ENCODE measurements around the gene SPOCK2. TPM values are rescaled to one million over a fixed set of nuclear protein-coding genes. Genes with fewer than 3 reads are reported as not detected.
"Not testable (repeated sequence)": the region's sequence is repeated elsewhere in the genome, so short reads cannot be mapped to it uniquely, and the experiment has no call there.

The SPOCK2 gene
- total and polyA plus RNA-seq, 8 donors = 4.5 to 107 (median 8.7) TPM

DNA sequence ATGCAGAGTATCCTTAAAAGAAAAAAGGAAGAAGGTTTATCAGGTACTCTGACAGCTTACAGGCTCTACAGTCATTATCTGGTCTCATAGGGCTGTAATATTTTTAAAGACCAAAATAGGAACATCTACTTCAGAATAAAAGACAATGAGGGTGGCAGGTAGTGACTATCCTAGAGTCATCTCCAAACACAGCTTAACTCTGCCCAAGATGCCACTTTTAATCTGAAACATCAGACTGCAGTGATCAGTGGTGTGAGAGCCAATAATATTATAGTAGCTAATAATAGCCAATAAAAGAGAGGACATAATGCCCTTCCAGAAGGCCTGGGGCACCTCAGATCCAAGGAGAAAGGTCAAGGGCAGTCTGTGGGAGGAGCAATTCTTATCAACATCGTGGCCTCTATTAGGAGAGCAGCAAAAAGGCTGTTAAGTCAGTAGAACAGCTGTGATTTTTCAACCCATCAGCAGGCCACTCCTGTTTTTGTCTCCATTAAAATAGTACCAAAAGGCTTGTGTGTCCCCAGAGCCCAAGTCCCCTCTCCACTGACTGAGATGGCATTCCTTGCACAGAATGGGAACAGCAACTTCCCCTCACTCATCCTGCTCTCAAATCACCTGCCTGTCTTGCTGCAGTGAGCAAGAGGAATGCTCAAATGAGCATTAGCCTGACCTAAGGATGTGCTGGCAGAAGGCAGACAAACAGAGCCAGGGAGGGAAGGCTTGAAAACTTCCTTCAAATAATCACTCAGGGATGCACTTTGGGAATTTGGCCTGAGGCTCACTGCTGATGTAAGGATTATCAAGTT lies 20.7 kb upstream of the SPOCK2 start:
- Histone ChIP-seq H3K9me3 (no peaks in the 10 kb centered on the region), H3K27ac (peak overlapping the region in 1 of 2 donors; percentile 15), H3K27me3 (no peaks in the 10 kb centered on the region), H3K4me3 (no peak overlapping the region), H3K36me3 (no peaks in the 10 kb centered on the region), H3K4me1 (no peaks in the 10 kb centered on the region)
- ATAC-seq = no peak
- intact Hi-C loops (cut with DNase I) = no loop called here
- DNase-seq = no peak
- TF ChIP-seq, protein P1, sequence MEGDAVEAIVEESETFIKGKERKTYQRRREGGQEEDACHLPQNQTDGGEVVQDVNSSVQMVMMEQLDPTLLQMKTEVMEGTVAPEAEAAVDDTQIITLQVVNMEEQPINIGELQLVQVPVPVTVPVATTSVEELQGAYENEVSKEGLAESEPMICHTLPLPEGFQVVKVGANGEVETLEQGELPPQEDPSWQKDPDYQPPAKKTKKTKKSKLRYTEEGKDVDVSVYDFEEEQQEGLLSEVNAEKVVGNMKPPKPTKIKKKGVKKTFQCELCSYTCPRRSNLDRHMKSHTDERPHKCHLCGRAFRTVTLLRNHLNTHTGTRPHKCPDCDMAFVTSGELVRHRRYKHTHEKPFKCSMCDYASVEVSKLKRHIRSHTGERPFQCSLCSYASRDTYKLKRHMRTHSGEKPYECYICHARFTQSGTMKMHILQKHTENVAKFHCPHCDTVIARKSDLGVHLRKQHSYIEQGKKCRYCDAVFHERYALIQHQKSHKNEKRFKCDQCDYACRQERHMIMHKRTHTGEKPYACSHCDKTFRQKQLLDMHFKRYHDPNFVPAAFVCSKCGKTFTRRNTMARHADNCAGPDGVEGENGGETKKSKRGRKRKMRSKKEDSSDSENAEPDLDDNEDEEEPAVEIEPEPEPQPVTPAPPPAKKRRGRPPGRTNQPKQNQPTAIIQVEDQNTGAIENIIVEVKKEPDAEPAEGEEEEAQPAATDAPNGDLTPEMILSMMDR (IDR thresholded peaks at IDR 0.05) = no peak

DNA sequence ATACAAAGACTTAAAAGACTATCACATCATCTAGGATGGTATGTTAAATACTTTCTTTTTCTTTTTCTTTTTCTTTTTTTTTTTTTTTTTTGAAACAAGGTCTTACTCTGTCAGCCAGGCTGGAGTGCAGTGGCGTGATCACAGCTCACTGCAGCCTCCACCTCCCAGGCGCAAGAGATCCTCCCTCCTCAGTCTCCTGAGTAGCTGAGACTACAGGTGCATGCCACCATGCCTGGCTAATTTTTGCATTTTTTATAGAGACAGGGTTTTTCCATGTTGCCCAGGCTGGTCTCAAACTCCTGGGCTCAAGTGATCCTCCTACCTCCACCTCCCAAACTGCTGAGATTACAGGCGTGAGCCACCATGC lies 19.6 kb upstream of the SPOCK2 start:
- H3K27ac ChIP-seq = peak overlapping the region in 1 of 2 donors; percentile 49
- DNase-seq; H3K36me3 ChIP-seq; H3K9me3 ChIP-seq; H3K4me1 ChIP-seq; H3K27me3 ChIP-seq; H3K4me3 ChIP-seq; ATAC-seq; intact Hi-C loops (cut with DNase I): not testable (repeated sequence)

DNA sequence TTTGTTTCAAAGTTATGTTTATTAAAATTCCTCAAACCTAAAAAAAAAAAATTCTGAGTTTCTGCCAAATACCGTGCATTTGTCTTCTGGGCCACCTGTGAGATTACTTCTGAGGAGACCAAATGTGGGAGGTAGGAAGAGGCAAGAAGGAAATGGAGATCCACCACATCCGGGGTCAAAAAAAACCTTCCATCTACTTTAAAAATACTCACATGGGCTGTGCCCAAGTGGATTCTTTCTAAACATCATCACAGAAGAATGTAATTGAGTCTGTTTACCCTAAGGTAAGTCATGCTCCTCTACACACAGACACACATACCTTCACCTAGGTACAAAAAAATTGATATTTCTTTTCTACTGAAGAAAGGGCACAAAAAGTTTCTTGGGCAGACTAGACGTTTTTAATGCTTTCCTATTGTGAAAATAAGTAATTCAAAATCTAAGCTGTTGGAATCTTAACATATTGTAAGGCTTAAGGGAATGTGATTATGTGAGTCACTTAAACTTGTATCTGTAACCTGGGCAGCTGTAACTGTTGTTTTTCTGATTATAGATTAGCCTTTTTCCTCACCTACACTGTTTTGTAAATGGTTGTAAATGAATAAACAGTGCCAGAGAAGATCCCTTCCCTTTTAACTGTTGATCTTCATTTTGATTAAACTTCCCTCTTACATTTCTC lies 19.1 kb upstream of the SPOCK2 start:
- Histone ChIP-seq H3K27ac (peak overlapping the region in 1 of 2 donors; percentile 49), H3K9me3 (no peaks in the 10 kb centered on the region), H3K27me3 (no peaks in the 10 kb centered on the region), H3K4me3 (no peak overlapping the region), H3K4me1 (no peaks in the 10 kb centered on the region), H3K36me3 (no peaks in the 10 kb centered on the region)
- intact Hi-C loops (cut with DNase I) = no loop called here
- TF ChIP-seq, protein P1 (IDR thresholded peaks at IDR 0.05) = no peak
- ATAC-seq = peak; percentile 90
- DNase-seq = no peak

DNA sequence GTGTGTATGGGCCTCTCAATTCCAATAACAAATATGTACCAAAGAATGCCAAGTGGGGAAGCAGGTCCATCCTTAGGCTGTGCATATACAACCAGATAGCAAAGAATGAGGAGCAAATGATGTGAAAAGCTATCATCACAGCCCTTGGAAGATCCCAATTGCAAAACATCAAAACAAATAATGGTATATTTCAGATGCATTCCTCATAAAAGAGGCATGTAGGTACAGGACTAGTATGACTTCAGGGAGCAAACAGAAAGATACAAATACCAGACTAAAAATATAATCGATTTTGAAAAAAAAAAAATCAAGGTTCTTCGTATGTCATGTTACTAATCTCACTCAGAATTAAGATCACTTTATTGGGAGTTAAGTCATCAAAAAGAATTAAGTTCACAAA lies 18.5 kb upstream of the SPOCK2 start:
- H3K27ac ChIP-seq = no peak overlapping the region
- H3K27me3 ChIP-seq = no peaks in the 10 kb centered on the region
- TF ChIP-seq, protein P1 (IDR thresholded peaks at IDR 0.05) = no peak
- H3K36me3 ChIP-seq = peaks cover 0 to 4% of the 10 kb centered on the region in 2 donors
- no peaks in the 10 kb centered on the region for H3K9me3 ChIP-seq
- intact Hi-C loops (cut with DNase I) = no loop called here
- no peak for ATAC-seq
- no peaks in the 10 kb centered on the region for H3K4me1 ChIP-seq
- H3K4me3 ChIP-seq = no peak overlapping the region
- no peak for DNase-seq

DNA sequence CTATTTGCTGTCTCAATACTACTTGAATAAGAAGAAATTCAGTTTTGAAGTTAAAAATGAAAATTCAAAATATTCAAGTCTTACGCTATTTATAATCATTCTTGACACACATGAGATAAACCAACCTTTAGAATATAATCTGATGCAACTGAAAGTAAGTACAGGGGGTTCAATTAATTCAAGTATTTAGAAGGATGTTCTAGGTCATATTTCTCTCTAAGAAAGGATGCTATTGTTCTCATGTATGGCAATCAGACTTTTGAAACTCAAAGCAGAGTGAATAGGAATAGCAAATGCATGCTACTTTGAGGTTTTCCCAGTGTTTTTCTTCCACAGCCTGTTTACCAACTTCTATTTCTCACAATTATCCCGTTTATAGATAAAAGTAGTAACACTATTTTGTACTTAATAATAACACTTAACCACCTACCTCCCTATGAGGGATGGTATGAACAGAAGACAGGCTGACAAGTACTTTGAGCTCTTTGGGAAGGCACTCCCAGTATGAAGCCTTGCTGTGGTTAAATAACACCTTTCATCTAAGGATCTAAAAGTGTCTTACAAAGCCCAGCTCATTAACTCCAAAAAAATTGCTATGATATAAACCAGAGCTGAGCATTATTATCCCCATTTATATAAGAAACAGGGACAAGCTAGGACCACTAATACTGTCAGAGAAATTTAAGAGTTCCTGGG lies 18.0 kb upstream of the SPOCK2 start:
- intact Hi-C loops (cut with DNase I) = no loop called here
- DNase-seq (no peak), ATAC-seq (no peak)
- H3K36me3 ChIP-seq = peaks cover 0 to 10% of the 10 kb centered on the region in 2 donors
- H3K4me3 ChIP-seq = no peak overlapping the region
- TF ChIP-seq, protein P1 (IDR thresholded peaks at IDR 0.05) = no peak
- H3K27ac ChIP-seq = no peak overlapping the region
- no peaks in the 10 kb centered on the region for H3K9me3 ChIP-seq
- no peaks in the 10 kb centered on the region for H3K4me1 ChIP-seq
- no peaks in the 10 kb centered on the region for H3K27me3 ChIP-seq

All from left lung (tissue), 10 donors.